MG63 (cell line): ENCODE results near the gene CTNND1. TPM values are rescaled to one million over a fixed set of nuclear protein-coding genes. Genes with fewer than 3 reads are reported as not detected.
"Not testable (repeated sequence)": the region's sequence is repeated elsewhere in the genome, so short reads cannot be mapped to it uniquely, and the experiment has no call there.

Source experiments
- DNase-seq: peaks from one replicate; pipeline ENCODE4 v3.0.0-alpha.2; 2020
- H3K27me3 ChIP-seq: fragments of 250-450 bp; sonication (Bioruptor Pico); 2 replicates; pipeline ENCODE4 v1.5.1; 2020; ENCODE audit warnings: mild to moderate bottlenecking, moderate library complexity
- H3K36me3 ChIP-seq: fragments of 250-450 bp; sonication (Bioruptor Pico); 2 replicates; pipeline ENCODE4 v1.5.1; 2020; ENCODE audit warnings: mild to moderate bottlenecking, moderate library complexity
- H3K4me3 ChIP-seq: fragments of 250-450 bp; sonication (Bioruptor Pico); 2 replicates; pipeline ENCODE4 v1.5.1; 2020; ENCODE audit warnings: mild to moderate bottlenecking, moderate library complexity
- H3K9me3 ChIP-seq: fragments of 250-450 bp; sonication (Bioruptor Pico); 2 replicates; pipeline ENCODE4 v1.5.1; 2020; ENCODE audit warnings: mild to moderate bottlenecking, moderate library complexity
- total RNA-seq: library from RNA; depleted of rRNA; stranded (reverse); fragments of >200 nt; shearing (Covaris generic); gene quantifications from 2 replicates; pipeline ENCODE4 v1.2.3, GENCODE V29; 2014; ENCODE audit warnings: low replicate concordance; rRNA removed

The CTNND1 gene
- total RNA-seq = 25.9 and 26.6 TPM in 2 replicates

DNA sequence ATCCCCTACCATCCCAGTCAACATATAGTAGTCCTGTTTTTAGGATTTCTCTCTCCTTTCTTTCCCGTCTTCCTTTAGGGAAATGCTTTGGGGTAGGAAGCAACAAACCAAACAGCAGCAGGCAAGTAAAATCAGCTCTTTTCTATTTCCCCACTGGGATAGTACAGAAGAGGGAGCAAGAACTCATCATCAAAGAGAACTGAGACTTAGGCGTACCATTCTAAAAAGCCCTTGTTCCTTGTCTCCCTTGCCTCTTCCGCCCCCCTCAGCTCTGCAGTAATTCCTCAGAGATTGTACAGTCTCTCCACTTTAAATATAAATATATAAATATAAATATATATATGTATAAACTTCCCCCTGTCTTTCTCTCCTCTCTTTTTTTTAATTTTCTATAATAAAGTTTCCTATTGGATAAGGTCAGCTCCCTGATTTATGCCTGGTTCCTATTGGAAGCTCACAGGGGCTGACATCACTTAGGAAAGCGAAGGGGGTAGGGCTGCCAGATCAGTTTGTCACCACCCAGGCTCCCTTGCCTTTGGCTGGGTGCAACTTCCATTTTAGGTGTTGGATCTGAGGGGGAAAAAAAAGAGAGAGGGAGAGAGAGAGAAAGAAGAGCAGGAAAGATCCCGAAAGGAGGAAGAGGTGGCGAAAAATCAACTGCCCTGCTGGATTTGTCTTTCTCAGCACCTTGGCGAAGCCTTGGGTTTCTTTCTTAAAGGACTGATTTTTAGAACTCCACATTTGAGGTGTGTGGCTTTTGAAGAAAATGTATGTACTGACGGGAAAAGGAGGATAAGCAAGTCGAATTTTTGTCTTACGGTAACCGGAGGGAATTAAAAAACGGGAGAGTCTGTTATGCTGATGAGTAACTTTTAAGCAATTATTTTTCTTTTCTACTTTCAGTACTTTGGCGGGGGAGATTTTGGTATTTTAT, at the start of gene CTNND1:
Gene CTNND1 (plus strand): TSS at position 502 of the 934 bp plus-strand sequence. CDS start 29,677 bp downstream, outside the sequence.
- Histone ChIP-seq H3K27me3 (no peaks in the 10 kb centered on the region), H3K36me3 (peaks cover 6% of the 10 kb centered on the region), H3K4me3 (peak within 1 kb of the TSS; percentile 78), H3K9me3 (no peaks in the 10 kb centered on the region)
- peak; percentile 90 for DNase-seq

DNA sequence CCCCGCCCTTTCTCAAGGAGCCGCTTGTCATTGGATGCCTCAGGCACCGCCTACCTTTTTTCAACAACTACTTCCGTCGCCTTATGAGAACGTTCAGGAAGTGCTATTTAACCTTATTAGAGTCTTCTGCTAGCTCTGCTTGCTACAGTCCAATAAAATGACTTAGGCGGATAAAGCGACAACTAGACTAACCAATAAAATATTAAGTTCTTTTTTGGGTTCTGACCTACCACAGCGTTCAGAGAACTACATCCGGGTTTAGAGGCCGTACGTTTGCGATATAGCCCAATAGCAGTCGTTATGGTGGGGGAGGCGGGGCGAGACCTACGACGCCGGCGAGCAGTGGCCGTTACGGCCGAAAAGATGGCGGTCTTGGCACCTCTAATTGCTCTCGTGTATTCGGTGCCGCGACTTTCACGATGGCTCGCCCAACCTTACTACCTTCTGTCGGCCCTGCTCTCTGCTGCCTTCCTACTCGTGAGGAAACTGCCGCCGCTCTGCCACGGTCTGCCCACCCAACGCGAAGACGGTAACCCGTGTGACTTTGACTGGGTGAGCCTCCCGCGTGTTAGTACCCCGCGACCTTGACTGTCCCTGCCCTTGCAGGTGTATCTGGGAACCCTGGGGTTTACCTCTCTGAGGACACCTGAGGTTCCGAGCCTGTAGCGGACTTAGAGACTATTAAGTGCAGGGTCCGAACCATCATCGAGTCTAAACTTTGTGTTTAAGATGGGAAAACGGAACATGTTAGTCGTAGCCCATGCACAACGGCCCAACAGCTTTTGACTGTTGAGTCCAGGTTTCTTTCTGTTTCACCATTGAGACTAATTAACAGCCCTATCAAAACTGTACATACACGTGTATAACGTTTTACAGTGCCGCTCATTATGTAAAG, 49.1 kb upstream of the CTNND1 start, which contains the start of gene TMX2:
Gene TMX2 (plus strand): TSS at position 338 of the 895 bp plus-strand sequence. CDS start 26 bp downstream, at position 364.
- Histone ChIP-seq H3K27me3 (no peaks in the 10 kb centered on the region), H3K36me3 (peaks cover 18% of the 10 kb centered on the region), H3K4me3 (peak within 1 kb of the TSS; percentile 79), H3K9me3 (no peaks in the 10 kb centered on the region)
- DNase-seq = peak; percentile 92

GRCh38 chr11:57713835-57714234, 47.8 kb upstream of the CTNND1 start:
- H3K4me3 ChIP-seq = peak overlapping the region; percentile 79
- no peak for DNase-seq
- H3K9me3 ChIP-seq = no peaks in the 10 kb centered on the region
- H3K27me3 ChIP-seq = no peaks in the 10 kb centered on the region
- H3K36me3 ChIP-seq = peaks cover 14% of the 10 kb centered on the region

GRCh38 chr11:57716726-57717125, 44.9 kb upstream of the CTNND1 start:
- H3K27me3 ChIP-seq, H3K4me3 ChIP-seq, DNase-seq: not testable (repeated sequence)

DNA sequence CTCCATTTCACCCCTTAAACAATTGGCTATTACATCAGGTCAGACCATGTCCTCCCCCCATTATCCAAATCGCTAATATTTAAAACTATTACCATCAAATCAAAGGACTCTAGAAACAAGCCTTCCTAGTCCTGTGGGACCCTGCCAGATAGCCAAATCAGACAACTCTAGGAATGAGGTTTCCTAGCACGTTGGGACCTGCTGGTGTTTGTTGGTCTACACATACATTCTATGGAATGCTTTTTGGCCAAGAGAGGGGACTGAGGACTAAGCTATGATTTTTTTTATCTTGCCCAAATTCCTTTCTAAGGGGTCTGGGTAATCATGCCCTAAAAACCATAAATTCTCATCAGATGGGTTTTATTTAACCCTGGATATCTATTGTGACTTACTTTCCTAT, 34.4 kb upstream of the CTNND1 start:
- no peaks in the 10 kb centered on the region for H3K27me3 ChIP-seq
- H3K4me3 ChIP-seq = no peak overlapping the region
- H3K36me3 ChIP-seq = peaks cover 20% of the 10 kb centered on the region
- H3K9me3 ChIP-seq = no peaks in the 10 kb centered on the region
- no peak for DNase-seq

More at GRCh38 chr11:57716726-57717125, 44.9 kb upstream of the CTNND1 start:
- H3K36me3 ChIP-seq = peaks cover 26% of the 10 kb centered on the region
- H3K9me3 ChIP-seq = not testable (repeated sequence)

DNA sequence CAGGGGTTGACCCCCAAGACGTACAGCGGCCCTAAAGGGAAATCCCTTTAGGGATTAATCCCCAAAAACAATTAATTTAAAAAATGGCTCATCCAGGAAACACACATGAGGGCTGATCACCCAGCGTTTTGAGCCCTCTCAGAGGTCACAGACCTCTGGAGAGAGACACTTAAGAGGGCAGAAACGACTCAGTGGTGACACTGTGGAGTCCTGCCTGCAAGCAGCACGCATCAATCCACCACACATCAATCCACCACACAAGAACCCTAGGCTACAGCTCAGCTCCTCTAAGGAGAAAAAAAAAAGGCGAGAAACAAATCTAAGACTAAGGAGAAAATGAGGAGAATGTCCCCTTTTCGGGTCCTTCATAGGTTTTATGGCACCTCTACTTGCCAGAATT, 32.8 kb upstream of the CTNND1 start:
- H3K9me3 ChIP-seq = no peaks in the 10 kb centered on the region
- peaks cover 16% of the 10 kb centered on the region for H3K36me3 ChIP-seq
- H3K27me3 ChIP-seq = no peaks in the 10 kb centered on the region
- H3K4me3 ChIP-seq = no peak overlapping the region
- DNase-seq = no peak

DNA sequence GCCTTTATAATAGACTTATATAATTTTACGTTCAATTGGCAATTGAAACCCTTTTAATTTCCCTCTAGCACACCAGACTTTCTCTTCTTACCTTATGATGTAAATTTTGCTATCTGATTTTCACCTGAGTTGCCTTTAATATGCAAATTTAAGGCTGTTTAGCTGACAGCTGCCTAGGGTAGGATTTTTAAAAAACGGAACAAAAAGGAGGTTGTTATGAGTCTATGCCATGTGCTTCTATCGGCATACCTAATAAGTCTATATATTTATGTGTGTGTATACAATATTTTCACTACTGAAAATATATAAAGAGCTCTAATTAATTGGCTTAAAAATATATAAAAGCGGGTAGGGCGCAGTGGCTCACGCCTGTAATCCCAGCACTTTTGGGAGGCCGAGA, 32.1 kb upstream of the CTNND1 start:
- Histone ChIP-seq H3K27me3 (no peaks in the 10 kb centered on the region), H3K4me3 (no peak overlapping the region), H3K9me3 (no peaks in the 10 kb centered on the region), H3K36me3 (peaks cover 19% of the 10 kb centered on the region)
- no peak for DNase-seq

- peaks cover 24% of the 10 kb centered on the region for H3K36me3 ChIP-seq
- H3K27me3 ChIP-seq = no peaks in the 10 kb centered on the region
- no peak for DNase-seq
- no peak overlapping the region for H3K4me3 ChIP-seq
- no peaks in the 10 kb centered on the region for H3K9me3 ChIP-seq
Measured at GRCh38 chr11:57732661-57733060, 28.9 kb upstream of the CTNND1 start.

DNA sequence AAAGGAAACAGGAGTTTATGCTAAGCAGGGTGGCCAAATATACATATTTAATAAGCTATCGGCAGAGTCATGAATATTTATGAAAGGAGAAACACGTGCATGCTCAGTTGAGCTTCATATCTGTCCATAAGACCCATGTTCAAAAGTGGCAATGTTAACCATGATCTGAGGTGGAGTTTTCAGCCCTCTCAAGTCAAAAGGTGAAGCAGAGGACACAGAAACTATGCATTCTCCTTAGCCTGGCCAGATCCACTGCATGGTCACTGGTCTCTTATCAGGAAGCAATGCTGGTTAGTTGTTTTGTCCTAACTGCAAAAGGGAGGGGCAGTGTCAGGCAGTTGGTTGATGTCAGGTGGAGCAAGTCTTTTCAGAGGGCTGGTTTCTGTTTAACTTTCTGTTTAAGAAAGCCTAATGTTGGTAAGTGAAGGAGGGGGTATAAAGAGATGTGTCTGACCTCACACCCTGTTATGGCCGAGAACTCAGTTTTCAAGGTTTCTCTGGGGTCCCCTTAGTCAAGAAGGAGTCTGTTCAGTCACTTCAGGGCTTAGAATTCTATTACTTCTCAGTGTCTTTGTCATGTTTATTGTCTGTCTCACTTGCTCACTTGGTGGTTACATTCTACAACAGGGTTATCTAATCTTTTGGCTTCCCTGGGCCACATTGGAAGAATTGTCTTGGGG, 25.8 kb upstream of the CTNND1 start:
- DNase-seq = no peak
- peaks cover 45% of the 10 kb centered on the region for H3K36me3 ChIP-seq
- no peaks in the 10 kb centered on the region for H3K9me3 ChIP-seq
- no peak overlapping the region for H3K4me3 ChIP-seq
- H3K27me3 ChIP-seq = no peaks in the 10 kb centered on the region

GRCh38 chr11:57741132-57742086, 20.2 kb upstream of the CTNND1 start, which contains the start of gene SELENOH:
Gene SELENOH (plus strand): TSS chr11:57741491. CDS start chr11:57741596, 105 bp downstream.
- Histone ChIP-seq H3K27me3 (no peaks in the 10 kb centered on the region), H3K9me3 (no peaks in the 10 kb centered on the region), H3K36me3 (peaks cover 63% of the 10 kb centered on the region), H3K4me3 (peak within 1 kb of the TSS; percentile 84)
- peak; percentile 98 for DNase-seq

GRCh38 chr11:57742087-57742452, 19.5 kb upstream of the CTNND1 start:
- peak overlapping the region; percentile 84 for H3K4me3 ChIP-seq
- peaks cover 60% of the 10 kb centered on the region for H3K36me3 ChIP-seq
- H3K9me3 ChIP-seq = no peaks in the 10 kb centered on the region
- no peaks in the 10 kb centered on the region for H3K27me3 ChIP-seq
- no peak for DNase-seq

DNA sequence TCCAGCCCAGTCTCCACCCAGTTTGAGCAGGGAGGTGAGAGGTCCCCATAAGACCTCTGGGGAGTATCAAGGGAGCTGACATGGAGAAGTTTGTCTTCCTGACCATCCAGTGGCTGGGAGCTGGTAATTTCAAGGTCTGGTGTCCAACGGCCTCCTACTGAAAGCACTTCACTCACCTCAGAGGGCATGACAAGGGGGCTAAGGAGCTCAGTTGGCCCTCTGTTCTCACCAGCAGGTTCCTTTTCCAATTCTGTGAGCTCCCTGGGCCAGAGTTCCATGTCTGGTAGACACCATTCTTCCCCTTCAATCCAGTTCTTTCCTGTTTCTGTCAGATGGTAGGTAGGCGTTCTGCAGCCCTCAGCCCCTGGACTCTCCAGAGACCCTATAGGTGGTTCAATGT, 17.2 kb upstream of the CTNND1 start:
- Histone ChIP-seq H3K27me3 (no peaks in the 10 kb centered on the region), H3K9me3 (no peaks in the 10 kb centered on the region), H3K36me3 (peaks cover 39% of the 10 kb centered on the region)

GRCh38 chr11:57745206-57745605, 16.4 kb upstream of the CTNND1 start:
- DNase-seq = no peak
- Histone ChIP-seq H3K36me3 (peaks cover 33% of the 10 kb centered on the region), H3K27me3 (no peaks in the 10 kb centered on the region), H3K9me3 (no peaks in the 10 kb centered on the region), H3K4me3 (no peak overlapping the region)

More for the DNA sequence above, 17.2 kb upstream of the CTNND1 start:
- no peak overlapping the region for H3K4me3 ChIP-seq
- DNase-seq = no peak

- no peaks in the 10 kb centered on the region for H3K27me3 ChIP-seq
- peaks cover 31% of the 10 kb centered on the region for H3K36me3 ChIP-seq
- DNase-seq = no peak
- H3K4me3 ChIP-seq = no peak overlapping the region
- no peaks in the 10 kb centered on the region for H3K9me3 ChIP-seq
Measured at GRCh38 chr11:57746920-57747319, 14.7 kb upstream of the CTNND1 start.

GRCh38 chr11:57751176-57751575, 10.4 kb upstream of the CTNND1 start:
- DNase-seq = no peak
- Histone ChIP-seq H3K27me3 (no peaks in the 10 kb centered on the region), H3K4me3 (no peak overlapping the region), H3K36me3 (peaks cover 4% of the 10 kb centered on the region; the same call in 1 of the 2 replicates), H3K9me3 (no peaks in the 10 kb centered on the region)
